ENCODE measurements around the gene UNC119B.

UNC119B gene

DNA sequence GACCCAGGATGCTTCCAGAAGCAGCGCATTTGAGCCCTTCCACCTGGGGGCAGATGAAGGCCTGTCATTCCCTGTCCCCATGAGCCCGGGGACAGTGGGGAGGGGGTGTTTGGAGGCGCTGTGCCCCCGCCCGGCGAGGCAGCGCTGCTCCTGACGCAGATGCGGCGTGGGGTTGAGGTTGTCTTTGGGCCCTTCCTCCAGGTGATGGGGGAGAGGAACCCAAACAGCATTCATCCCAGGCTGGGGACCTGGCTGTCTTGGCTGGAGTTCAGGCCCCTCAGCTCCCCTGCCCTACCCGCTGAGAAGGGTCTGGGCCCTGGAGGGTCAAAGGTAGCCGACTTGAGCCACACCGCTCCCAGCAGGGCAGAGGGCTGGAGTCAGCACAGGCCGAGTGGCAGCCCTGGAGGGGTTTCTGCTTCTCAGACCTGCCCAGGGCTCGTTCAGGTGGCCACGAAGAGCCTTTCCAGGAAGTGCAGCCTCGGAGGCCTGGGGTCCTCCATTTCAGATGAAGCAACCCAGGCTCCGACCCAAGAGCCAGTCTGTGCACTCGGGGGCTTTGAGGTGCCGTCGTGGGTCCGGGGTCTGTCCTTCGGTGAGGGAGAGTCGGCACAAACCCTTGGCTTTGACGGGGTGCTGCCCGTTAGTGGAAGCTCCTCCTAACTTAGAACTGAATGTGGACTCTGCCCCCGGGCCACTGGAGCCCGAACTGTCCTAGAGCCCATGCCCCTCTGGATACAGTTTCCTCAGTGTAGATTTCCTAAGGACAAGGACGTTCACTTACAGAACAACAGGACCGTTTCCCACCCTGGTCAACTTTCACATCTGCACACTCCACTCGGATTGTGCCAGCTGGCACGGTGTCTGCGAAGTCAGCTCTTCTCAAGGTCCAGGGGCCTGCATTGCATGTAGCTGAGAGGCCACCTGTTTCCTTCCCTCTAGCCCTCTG, 31.5 kb downstream of the UNC119B start:
- TF ChIP-seq, protein P1, sequence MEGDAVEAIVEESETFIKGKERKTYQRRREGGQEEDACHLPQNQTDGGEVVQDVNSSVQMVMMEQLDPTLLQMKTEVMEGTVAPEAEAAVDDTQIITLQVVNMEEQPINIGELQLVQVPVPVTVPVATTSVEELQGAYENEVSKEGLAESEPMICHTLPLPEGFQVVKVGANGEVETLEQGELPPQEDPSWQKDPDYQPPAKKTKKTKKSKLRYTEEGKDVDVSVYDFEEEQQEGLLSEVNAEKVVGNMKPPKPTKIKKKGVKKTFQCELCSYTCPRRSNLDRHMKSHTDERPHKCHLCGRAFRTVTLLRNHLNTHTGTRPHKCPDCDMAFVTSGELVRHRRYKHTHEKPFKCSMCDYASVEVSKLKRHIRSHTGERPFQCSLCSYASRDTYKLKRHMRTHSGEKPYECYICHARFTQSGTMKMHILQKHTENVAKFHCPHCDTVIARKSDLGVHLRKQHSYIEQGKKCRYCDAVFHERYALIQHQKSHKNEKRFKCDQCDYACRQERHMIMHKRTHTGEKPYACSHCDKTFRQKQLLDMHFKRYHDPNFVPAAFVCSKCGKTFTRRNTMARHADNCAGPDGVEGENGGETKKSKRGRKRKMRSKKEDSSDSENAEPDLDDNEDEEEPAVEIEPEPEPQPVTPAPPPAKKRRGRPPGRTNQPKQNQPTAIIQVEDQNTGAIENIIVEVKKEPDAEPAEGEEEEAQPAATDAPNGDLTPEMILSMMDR (IDR thresholded peaks at IDR 0.05; ENCODE audit: low read depth, low read length, missing control alignments) = no peak
- in situ Hi-C loops (cut with HindIII; ENCODE audit: low sequenced_read_pairs) = no loop called here
- H3K4me3 ChIP-seq (ENCODE audit: low read depth, low read length) = no peak overlapping the region
- no peak for DNase-seq (ENCODE audit: low read depth)

DNA sequence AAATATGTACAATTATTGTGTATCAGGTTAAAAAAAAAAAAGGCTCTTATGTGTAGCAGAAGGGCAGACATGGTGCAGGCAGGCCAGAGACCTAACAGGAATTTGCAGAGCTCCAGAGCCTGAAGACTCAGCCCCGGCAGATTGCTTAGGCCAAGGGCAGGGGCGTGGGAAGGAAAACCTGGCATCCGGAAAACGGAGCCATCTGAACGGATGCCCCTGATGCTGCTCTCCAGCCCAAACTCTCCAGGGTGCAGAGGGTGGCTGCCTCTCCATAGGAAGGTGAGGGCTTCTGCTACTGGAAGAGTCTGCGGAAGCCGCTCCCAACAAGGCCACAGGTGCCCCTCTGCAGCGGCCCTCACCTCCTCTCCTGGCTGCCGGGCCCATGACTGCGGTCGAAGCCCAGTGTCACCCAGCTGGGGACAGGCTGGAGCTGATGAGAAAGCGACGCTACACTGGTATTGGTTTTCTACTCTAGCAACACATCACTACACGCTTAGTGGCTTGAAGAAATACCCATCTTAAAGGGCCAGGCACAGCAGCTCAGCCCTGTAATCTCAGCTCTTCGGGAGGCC, 34.8 kb downstream of the UNC119B start:
- DNase-seq (ENCODE audit: low read depth) = no peak
- no peak overlapping the region for H3K4me3 ChIP-seq (ENCODE audit: low read depth, low read length)
- in situ Hi-C loops (cut with HindIII; ENCODE audit: low sequenced_read_pairs) = no loop called here
- TF ChIP-seq, protein P1 (IDR thresholded peaks at IDR 0.05; ENCODE audit: low read depth, low read length, missing control alignments) = no peak

GRCh38 chr12:120748242-120748641, 38.0 kb downstream of the UNC119B start:
- H3K4me3 ChIP-seq (ENCODE audit: low read depth, low read length) = no peak overlapping the region
- no peak for DNase-seq (ENCODE audit: low read depth)
- TF ChIP-seq, protein P1 (IDR thresholded peaks at IDR 0.05; ENCODE audit: low read depth, low read length, missing control alignments) = no peak
- in situ Hi-C loops (cut with HindIII; ENCODE audit: low sequenced_read_pairs) = no loop called here

- no peak overlapping the region for H3K4me3 ChIP-seq (ENCODE audit: low read depth, low read length)
- DNase-seq (ENCODE audit: low read depth) = no peak
- in situ Hi-C loops (cut with HindIII; ENCODE audit: low sequenced_read_pairs) = no loop called here
- TF ChIP-seq, protein P1 (IDR thresholded peaks at IDR 0.05; ENCODE audit: low read depth, low read length, missing control alignments) = no peak
Measured at GRCh38 chr12:120749256-120749655, 39.0 kb downstream of the UNC119B start.

- TF ChIP-seq, protein P1 (IDR thresholded peaks at IDR 0.05; ENCODE audit: low read depth, low read length, missing control alignments) = no peak
- in situ Hi-C loops (cut with HindIII; ENCODE audit: low sequenced_read_pairs) = no loop called here
- no peak for DNase-seq (ENCODE audit: low read depth)
- no peak overlapping the region for H3K4me3 ChIP-seq (ENCODE audit: low read depth, low read length)
Measured at GRCh38 chr12:120750806-120751205, 40.5 kb downstream of the UNC119B start.

- TF ChIP-seq, protein P1 (IDR thresholded peaks at IDR 0.05; ENCODE audit: low read depth, low read length, missing control alignments) = no peak
- in situ Hi-C loops (cut with HindIII; ENCODE audit: low sequenced_read_pairs) = no loop called here
- no peak for DNase-seq (ENCODE audit: low read depth)
- no peak overlapping the region for H3K4me3 ChIP-seq (ENCODE audit: low read depth, low read length)
Measured at GRCh38 chr12:120751389-120751788, 41.1 kb downstream of the UNC119B start.
